ENCODE data around the gene POMT2. TPM values are rescaled to one million over a fixed set of nuclear protein-coding genes. Genes with fewer than 3 reads are reported as not detected.

The POMT2 gene
- total RNA-seq, 1 donor from 2014 or later: 46.8 TPM

- peaks cover 44% of the 10 kb centered on the region for H3K4me1 Mint-ChIP-seq
- H3K27ac Mint-ChIP-seq (ENCODE audit: unreplicated experiment): no peak overlapping the region
- H3K4me3 Mint-ChIP-seq: no peak overlapping the region
- DNase-seq (ENCODE audit: low read depth, low spot score): no peak
- H3K36me3 Mint-ChIP-seq (ENCODE audit: low read depth): peaks cover 8% of the 10 kb centered on the region
- H3K9me3 Mint-ChIP-seq: no peaks in the 10 kb centered on the region
- H3K27me3 Mint-ChIP-seq (ENCODE audit: low read depth): no peaks in the 10 kb centered on the region
- no peak for TF ChIP-seq CTCF (conservative IDR thresholded peaks at IDR 0.05)
Measured at GRCh38 chr14:77309131-77309530, 11.6 kb downstream of the POMT2 start.

GRCh38 chr14:77306851-77307496 is 13.7 kb downstream of the POMT2 start:
- H3K27me3 Mint-ChIP-seq (ENCODE audit: low read depth): no peaks in the 10 kb centered on the region
- H3K4me3 Mint-ChIP-seq: peak overlapping the region; percentile 58
- peak overlapping the region; percentile 89 for H3K27ac Mint-ChIP-seq (ENCODE audit: unreplicated experiment)
- H3K4me1 Mint-ChIP-seq: peaks cover 45% of the 10 kb centered on the region
- DNase-seq (ENCODE audit: low read depth, low spot score): no peak
- H3K9me3 Mint-ChIP-seq: no peaks in the 10 kb centered on the region
- peaks cover 11% of the 10 kb centered on the region for H3K36me3 Mint-ChIP-seq (ENCODE audit: low read depth)
- TF ChIP-seq CTCF (conservative IDR thresholded peaks at IDR 0.05): no peak

- Mint-ChIP-seq H3K4me3 (peak overlapping the region; percentile 58), H3K27me3 (ENCODE audit: low read depth) (no peaks in the 10 kb centered on the region), H3K4me1 (peaks cover 47% of the 10 kb centered on the region), H3K9me3 (no peaks in the 10 kb centered on the region), H3K36me3 (ENCODE audit: low read depth) (peaks cover 9% of the 10 kb centered on the region), H3K27ac (ENCODE audit: unreplicated experiment) (peak overlapping the region; percentile 89)
- DNase-seq (ENCODE audit: low read depth, low spot score): no peak
- TF ChIP-seq CTCF (conservative IDR thresholded peaks at IDR 0.05): no peak
Measured at GRCh38 chr14:77306416-77306815, 14.3 kb downstream of the POMT2 start.

GRCh38 chr14:77305696-77306095 is 15.0 kb downstream of the POMT2 start:
- no peak for DNase-seq (ENCODE audit: low read depth, low spot score)
- Mint-ChIP-seq H3K4me1 (peaks cover 53% of the 10 kb centered on the region), H3K36me3 (ENCODE audit: low read depth) (peaks cover 6% of the 10 kb centered on the region), H3K9me3 (no peaks in the 10 kb centered on the region), H3K27ac (ENCODE audit: unreplicated experiment) (no peak overlapping the region), H3K4me3 (no peak overlapping the region), H3K27me3 (ENCODE audit: low read depth) (no peaks in the 10 kb centered on the region)
- no peak for TF ChIP-seq CTCF (conservative IDR thresholded peaks at IDR 0.05)

GRCh38 chr14:77303417-77304156 is 17.1 kb downstream of the POMT2 start:
- Mint-ChIP-seq H3K27me3 (ENCODE audit: low read depth) (no peaks in the 10 kb centered on the region), H3K9me3 (no peaks in the 10 kb centered on the region), H3K4me3 (no peak overlapping the region), H3K4me1 (peaks cover 49% of the 10 kb centered on the region), H3K27ac (ENCODE audit: unreplicated experiment) (peak overlapping the region; percentile 79), H3K36me3 (ENCODE audit: low read depth) (peaks cover 6% of the 10 kb centered on the region)
- no peak for TF ChIP-seq CTCF (conservative IDR thresholded peaks at IDR 0.05)
- no peak for DNase-seq (ENCODE audit: low read depth, low spot score)

Data from neural crest cell (in vitro differentiated cells).